GM19397 (cell line): ENCODE results near the gene FANCE.
"Not testable (repeated sequence)": the region's sequence is repeated elsewhere in the genome, so short reads cannot be mapped to it uniquely, and the experiment has no call there.

Experiments used
- ATAC-seq: cut with Tn5 transposase; IDR thresholded peaks from one replicate; pipeline ENCODE4 v1.9.1; 2021; ENCODE audit warnings: mild to moderate bottlenecking, moderate library complexity; ENCODE audit not compliant: unreplicated experiment

FANCE gene

GRCh38 chr6:35496036-35496840, 44.1 kb downstream of the FANCE start:
- ATAC-seq, result no peak

- no peak for ATAC-seq
Observed at GRCh38 chr6:35496841-35497570, 44.9 kb downstream of the FANCE start, which contains the start of gene TEAD3. Gene TEAD3, minus strand, starts transcription at chr6:35497079.

- no peak for ATAC-seq
Observed at GRCh38 chr6:35497571-35498421, 45.7 kb downstream of the FANCE start.

- ATAC-seq, result no peak
Observed at GRCh38 chr6:35498422-35499067, 46.4 kb downstream of the FANCE start.

GRCh38 chr6:35499372-35499771, 47.2 kb downstream of the FANCE start:
- ATAC-seq, result no peak

GRCh38 chr6:35500782-35501181, 48.6 kb downstream of the FANCE start:
- ATAC-seq, result no peak

- ATAC-seq, result no peak
Observed at GRCh38 chr6:35501784-35502183, 49.6 kb downstream of the FANCE start.

GRCh38 chr6:35503534-35503933, 51.4 kb downstream of the FANCE start:
- ATAC-seq, result no peak

GRCh38 chr6:35505999-35506412, 53.9 kb downstream of the FANCE start:
- no peak for ATAC-seq

- ATAC-seq, result no peak
Observed at GRCh38 chr6:35506536-35506935, 54.4 kb downstream of the FANCE start.

- ATAC-seq, result no peak
Observed at GRCh38 chr6:35507221-35507620, 55.1 kb downstream of the FANCE start.

- ATAC-seq, result no peak
Observed at GRCh38 chr6:35508027-35508426, 55.9 kb downstream of the FANCE start.

- ATAC-seq, result no peak
Observed at GRCh38 chr6:35508542-35508941, 56.4 kb downstream of the FANCE start.

- ATAC-seq, result no peak
Observed at GRCh38 chr6:35510916-35511561, 58.9 kb downstream of the FANCE start.

- no peak for ATAC-seq
Observed at GRCh38 chr6:35511562-35511941, 59.4 kb downstream of the FANCE start.

- no peak for ATAC-seq
Observed at GRCh38 chr6:35512006-35512405, 59.9 kb downstream of the FANCE start.

GRCh38 chr6:35512740-35513139, 60.6 kb downstream of the FANCE start, which contains the start of gene TULP1:
Gene TULP1, minus strand, starts transcription at chr6:35512896. Its CDS starts 38 bp downstream, at chr6:35512858.
- ATAC-seq, result no peak

GRCh38 chr6:35514587-35514986, 62.4 kb downstream of the FANCE start:
- no peak for ATAC-seq

- not testable (repeated sequence) for ATAC-seq
Observed at GRCh38 chr6:35515939-35516338, 63.8 kb downstream of the FANCE start.
